Aorta (tissue), 5 donors: ENCODE measurements around the gene PDIA6. TPM values are rescaled to one million over a fixed set of nuclear protein-coding genes. Genes with fewer than 3 reads are reported as not detected.
"Not testable (repeated sequence)": the region's sequence is repeated elsewhere in the genome, so short reads cannot be mapped to it uniquely, and the experiment has no call there.

Experiments used
- ATAC-seq: fragments of 200-7000 bp; cut with Tn5 transposase; one replicate; pipeline ENCODE4 v1.9.1; 2022; ENCODE audit warnings: moderate library complexity; ENCODE audit not compliant: low FRiP score
- DNase-seq, 2 donors: peaks; one replicate each; pipeline ENCODE4 v3.0.0-alpha.2; 2020
- H3K27ac ChIP-seq, 2 donors: one replicate each; pipeline ENCODE4 v1.5.1; 2013; ENCODE audit warnings: low read length in 2 of 2, mild to moderate bottlenecking in 2 of 2, moderate library complexity in 2 of 2, control low read depth in 1 of 2, inconsistent platforms in 1 of 2, low read depth in 1 of 2
- H3K27me3 ChIP-seq, 2 donors: one replicate each; pipeline ENCODE4 v1.6.1; 2013; ENCODE audit warnings: control low read depth in 1 of 2, low read length in 1 of 2, mild to moderate bottlenecking in 1 of 2, moderate library complexity in 1 of 2; ENCODE audit not compliant: insufficient read depth in 2 of 2, control insufficient read depth in 1 of 2
- H3K36me3 ChIP-seq, 2 donors: one replicate each; pipeline ENCODE4 v1.6.1; 2013; ENCODE audit warnings: control low read depth in 1 of 2, low read length in 1 of 2, mild to moderate bottlenecking in 1 of 2; ENCODE audit not compliant: insufficient read depth in 2 of 2, control insufficient read depth in 1 of 2
- H3K4me1 ChIP-seq, 2 donors: one replicate each; pipeline ENCODE4 v1.6.1; 2013; ENCODE audit warnings: low read length in 2 of 2, control low read depth in 1 of 2, mild to moderate bottlenecking in 1 of 2, moderate library complexity in 1 of 2; ENCODE audit not compliant: insufficient read depth in 2 of 2, control insufficient read depth in 1 of 2
- H3K4me3 ChIP-seq, 2 donors: one replicate each; pipeline ENCODE4 v1.5.1; 2013; ENCODE audit warnings: low read length in 2 of 2, control low read depth in 1 of 2, mild to moderate bottlenecking in 1 of 2
- H3K9me3 ChIP-seq: one replicate; pipeline ENCODE4 v1.6.1; 2013; ENCODE audit warnings: mild to moderate bottlenecking, low read length; ENCODE audit not compliant: control insufficient read depth
- WGBS, 2 donors: extraction: QIAGEN DNeasy Blood & Tissue Kit; methylation state at CpG; one replicate each; pipeline ENCODE4 v1.1.7; 2013; 5-methylcytosine and 5-hydroxymethylcytosine counted together
- intact Hi-C, 2 donors: fragments of 100-400 bp; cut with DNase I; formaldehyde crosslinking; loops; one replicate each; pipeline versions ENCODE4 v1.14.2 to v1.15.0; 2022
- polyA plus RNA-seq, 2 donors: library from polyadenylated mRNA; stranded (reverse); fragments of 200-250 nt; gene quantifications; one replicate each; pipeline ENCODE4 v1.2.3, GENCODE V29; 2013
- total RNA-seq, 2 donors: library from RNA; stranded (reverse); fragmentation: NEBNext Ultra II Directional; extraction: Animal tissue kit (Norgen Biotek cat#: 25700); gene quantifications; one replicate each; pipeline ENCODE4 v1.2.1, GENCODE V29; 2021
- donor health status: healthy with polysubstance abuse.
- donor health status: Bipolar disorder and iron deficiency.
- donor health status: DM: no; HTN: no; CAD: no.
- donor health status: DM: no; HTN: no; CAD: no.
- donor health status: DM: yes; HTN: yes; CAD: no.

PDIA6 gene
- total and polyA plus RNA-seq, 4 donors, result 89.4 to 128 (median 105) TPM

DNA sequence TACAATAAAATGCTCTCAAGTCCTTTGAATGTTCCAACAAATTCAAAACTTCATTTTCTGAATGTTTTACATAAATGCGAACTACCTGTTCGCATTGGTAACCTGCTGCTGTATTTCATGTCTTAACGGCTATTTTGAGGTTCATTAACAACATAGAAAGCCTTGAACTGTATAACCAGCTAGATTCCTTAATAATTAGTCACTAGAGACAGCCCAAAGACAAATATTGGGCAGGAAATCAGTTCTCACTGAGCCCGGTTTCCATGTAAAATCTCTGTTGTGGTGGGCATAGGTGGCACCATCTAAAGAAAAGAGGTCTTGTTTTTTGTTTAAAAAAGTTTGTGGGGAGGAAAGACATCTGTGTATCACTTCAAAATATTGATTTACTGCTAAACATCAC, 29.2 kb downstream of the PDIA6 start:
- no peak for DNase-seq
- H3K27me3 ChIP-seq, result no peaks in the 10 kb centered on the region
- intact Hi-C loops, result no loop called here
- no peak overlapping the region for H3K27ac ChIP-seq
- WGBS, 2 donors, result 72 to 79% methylated on average over 4 of the region's 4 CpGs
- no peaks in the 10 kb centered on the region for H3K4me1 ChIP-seq
- ATAC-seq, result no peak
- no peak overlapping the region for H3K4me3 ChIP-seq
- no peaks in the 10 kb centered on the region for H3K9me3 ChIP-seq
- H3K36me3 ChIP-seq, result peaks cover 0 to 12% of the 10 kb centered on the region in 2 donors

DNA sequence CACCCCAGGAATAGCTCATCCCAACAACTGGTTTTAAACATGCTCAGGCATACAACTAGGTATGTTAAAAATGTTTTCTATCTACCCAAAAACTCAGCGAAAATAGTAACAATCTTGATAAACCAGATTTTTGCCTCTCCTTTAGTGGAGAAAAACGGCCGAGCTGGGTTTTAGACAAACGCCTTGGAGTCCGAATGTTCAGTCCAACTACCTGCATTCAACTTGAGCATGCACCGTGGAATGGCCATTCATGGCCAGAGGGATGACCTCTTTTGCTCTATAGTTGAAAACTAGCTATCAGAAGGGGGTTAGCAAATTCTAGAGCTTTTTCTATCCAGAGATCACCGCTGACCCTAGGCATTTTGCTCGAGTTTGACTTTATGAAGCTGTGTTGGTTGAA, 30.8 kb downstream of the PDIA6 start:
- ATAC-seq (no peak), DNase-seq (no peak)
- intact Hi-C loops, result no loop called here
- WGBS, 2 donors, result 91 to 92% methylated on average over 8 of the region's 8 CpGs
- H3K4me1 ChIP-seq, result no peaks in the 10 kb centered on the region
- no peak overlapping the region for H3K27ac ChIP-seq
- H3K36me3 ChIP-seq, result peaks cover 0 to 8% of the 10 kb centered on the region in 2 donors
- H3K9me3 ChIP-seq, result no peaks in the 10 kb centered on the region
- no peaks in the 10 kb centered on the region for H3K27me3 ChIP-seq
- H3K4me3 ChIP-seq, result no peak overlapping the region

- H3K4me3 ChIP-seq, ATAC-seq, intact Hi-C loops, H3K9me3 ChIP-seq, H3K36me3 ChIP-seq, H3K27ac ChIP-seq, H3K27me3 ChIP-seq, H3K4me1 ChIP-seq: not testable (repeated sequence)
- peak in 1 of 2 donors; percentile 32 for DNase-seq
- WGBS, 2 donors, result 97% methylated on average over 11 of the region's 11 CpGs
These were observed 31.8 kb downstream of the PDIA6 start for GRCh38 chr2:10780821-10781220.

GRCh38 chr2:10780491-10780820, 32.1 kb downstream of the PDIA6 start:
- Histone ChIP-seq H3K4me3 (no peak overlapping the region), H3K27ac (no peak overlapping the region), H3K36me3 (peaks cover 0 to 8% of the 10 kb centered on the region in 2 donors), H3K9me3 (no peaks in the 10 kb centered on the region), H3K27me3 (no peaks in the 10 kb centered on the region), H3K4me1 (no peaks in the 10 kb centered on the region)
- ATAC-seq (no peak), DNase-seq (peak in 1 of 2 donors; percentile 39)
- intact Hi-C loops, result no loop called here
- WGBS, 2 donors, result 97 to 98% methylated on average over 11 of the region's 11 CpGs

DNA sequence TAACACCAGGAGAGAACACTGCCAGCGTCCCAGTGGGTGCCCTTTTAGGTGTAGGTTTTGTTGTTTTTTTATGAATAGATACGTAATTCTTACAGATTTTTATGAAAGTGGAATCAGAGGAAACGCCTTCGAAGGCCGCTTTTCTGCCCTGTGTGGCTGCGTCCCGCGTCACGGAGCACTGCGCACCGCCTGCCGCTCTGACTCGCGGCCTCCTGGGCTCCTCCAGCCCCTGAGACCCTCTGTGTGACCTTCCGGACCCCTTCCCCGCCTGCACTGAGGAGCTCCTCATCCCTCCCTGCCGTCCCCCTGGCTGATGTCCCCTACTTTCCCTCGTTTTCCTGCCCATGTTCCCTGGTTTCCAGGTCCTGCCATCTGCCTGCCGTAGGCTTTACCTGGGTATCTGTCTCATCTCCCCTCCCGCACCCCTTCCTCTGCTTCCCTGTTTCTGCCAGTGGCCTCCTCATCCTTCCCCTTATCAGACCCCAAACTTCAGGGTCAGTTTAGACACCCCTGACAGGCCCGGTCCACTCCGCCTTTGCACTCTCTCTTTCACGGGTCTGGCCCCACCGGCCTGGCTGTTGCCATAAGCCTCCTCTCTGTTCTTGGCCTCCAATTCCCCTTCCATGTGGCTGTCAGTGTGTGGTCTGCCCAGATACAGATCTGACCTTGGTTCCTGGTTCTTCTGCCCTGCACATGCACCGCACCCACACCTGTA, 32.7 kb downstream of the PDIA6 start:
- Histone ChIP-seq H3K4me3 (no peak overlapping the region), H3K4me1 (no peaks in the 10 kb centered on the region), H3K36me3 (peaks cover 0 to 8% of the 10 kb centered on the region in 2 donors), H3K9me3 (no peaks in the 10 kb centered on the region), H3K27me3 (no peaks in the 10 kb centered on the region), H3K27ac (no peak overlapping the region)
- intact Hi-C loops, result no loop called here
- DNase-seq (peak in 1 of 2 donors; percentile 75), ATAC-seq (no peak)
- 97 to 98% methylated on average over 25 of the region's 25 CpGs for WGBS, 2 donors

DNA sequence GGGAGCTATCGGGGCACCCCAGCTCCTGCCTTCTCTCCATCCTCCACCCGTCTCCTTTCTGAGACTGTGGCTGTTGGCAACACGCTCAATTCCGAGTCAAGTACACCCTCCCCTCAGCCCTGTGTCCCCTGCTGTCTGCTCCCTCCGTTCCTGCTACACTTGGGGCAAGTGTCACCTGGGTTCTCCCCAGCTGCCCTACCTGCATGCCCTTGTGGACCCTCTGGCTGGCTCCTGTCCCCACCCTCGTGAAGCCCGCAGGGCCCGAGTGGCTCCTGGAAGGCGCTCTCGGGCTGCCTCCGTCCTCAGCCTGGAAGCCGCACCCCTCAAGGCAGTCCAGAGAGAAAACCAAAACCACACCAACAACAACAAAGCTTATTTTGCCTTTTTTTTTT, 33.9 kb downstream of the PDIA6 start:
- Histone ChIP-seq H3K4me1 (no peaks in the 10 kb centered on the region), H3K36me3 (peaks cover 0 to 4% of the 10 kb centered on the region in 2 donors), H3K4me3 (no peak overlapping the region), H3K27ac (no peak overlapping the region), H3K27me3 (no peaks in the 10 kb centered on the region), H3K9me3 (no peaks in the 10 kb centered on the region)
- DNase-seq, result peak in 1 of 2 donors; percentile 46
- intact Hi-C loops, result no loop called here
- no peak for ATAC-seq
- 84 to 87% methylated on average over 12 of the region's 12 CpGs for WGBS, 2 donors

GRCh38 chr2:10777842-10778723, 34.5 kb downstream of the PDIA6 start:
- H3K9me3 ChIP-seq, result no peaks in the 10 kb centered on the region
- no peak overlapping the region for H3K4me3 ChIP-seq
- ATAC-seq (no peak), DNase-seq (peak in 1 of 2 donors; percentile 63)
- WGBS, 2 donors, result 86% methylated on average over 25 to 27 of the region's 27 CpGs
- intact Hi-C loops, result no loop called here
- H3K27me3 ChIP-seq, result no peaks in the 10 kb centered on the region
- no peaks in the 10 kb centered on the region for H3K4me1 ChIP-seq
- H3K36me3 ChIP-seq, result peaks cover 0 to 4% of the 10 kb centered on the region in 2 donors
- H3K27ac ChIP-seq, result no peak overlapping the region

- H3K27ac ChIP-seq, result no peak overlapping the region
- WGBS, 2 donors, result 82 to 87% methylated on average over 26 of the region's 26 CpGs
- peaks cover 0 to 4% of the 10 kb centered on the region in 2 donors for H3K36me3 ChIP-seq
- intact Hi-C loops, result no loop called here
- H3K27me3 ChIP-seq, result no peaks in the 10 kb centered on the region
- DNase-seq, result peak in 1 of 2 donors; percentile 49
- no peaks in the 10 kb centered on the region for H3K9me3 ChIP-seq
- no peak overlapping the region for H3K4me3 ChIP-seq
- no peak for ATAC-seq
- no peaks in the 10 kb centered on the region for H3K4me1 ChIP-seq
These were observed 35.3 kb downstream of the PDIA6 start for GRCh38 chr2:10777111-10777841.
